Common myeloid progenitor, CD34-positive (primary cell): Measurements from ENCODE around the gene ZCCHC7.

Source experiments
- CTCF ChIA-PET: fragments of 350-600 bp; sonication (Branson Sonifier 250); formaldehyde crosslinking; loops from one replicate; lab custom pipeline; 2021; ENCODE audit warnings: antibody characterized with exemption; lab: Charles Lee
- POLR2A ChIA-PET: fragments of 350-600 bp; sonication (Branson Sonifier 250); formaldehyde crosslinking; loops from one replicate; lab custom pipeline; 2021; ENCODE audit warnings: antibody characterized with exemption; lab: Charles Lee
- DNase-seq, 3 donors: peaks; one replicate each; pipeline versions ENCODE4 v3.0.0 to v3.0.0-alpha.2; 2013
- H3K27ac ChIP-seq, 2 experiments: 1 replicate in 1 of 2; 2 replicates in 1 of 2; pipeline ENCODE4 v1.7.0; 2013; ENCODE audit warnings: inconsistent platforms in 2 of 2, low read length in 2 of 2, mild to moderate bottlenecking in 2 of 2, low read depth in 1 of 2, moderate library complexity in 1 of 2; ENCODE audit not compliant: severe bottlenecking in 2 of 2, insufficient read depth in 1 of 2, poor library complexity in 1 of 2
- H3K27me3 ChIP-seq, 5 experiments: replicated peaks in 2 of 5; 1 replicate in 3 of 5; 2 replicates in 2 of 5; pipeline versions ENCODE4 v1.6.1 to v1.7.0; 2013; ENCODE audit warnings: low read length in 4 of 5, mild to moderate bottlenecking in 2 of 5, moderate library complexity in 2 of 5, inconsistent platforms in 1 of 5; ENCODE audit not compliant: insufficient read depth in 5 of 5, control insufficient read depth in 4 of 5
- H3K36me3 ChIP-seq, 4 experiments: 1 replicate in 2 of 4; 2 replicates in 2 of 4; pipeline versions ENCODE4 v1.6.1 to v1.7.0; 2013; ENCODE audit warnings: low read length in 3 of 4, control low read depth in 1 of 4, mild to moderate bottlenecking in 1 of 4; ENCODE audit not compliant: control insufficient read depth in 4 of 4, insufficient read depth in 4 of 4
- H3K4me1 ChIP-seq, 4 experiments: 1 replicate in 3 of 4; 2 replicates in 1 of 4; pipeline versions ENCODE4 v1.6.1 to v1.7.1; 2013; ENCODE audit warnings: low read length in 3 of 4, mild to moderate bottlenecking in 3 of 4, control low read depth in 1 of 4, inconsistent platforms in 1 of 4, moderate library complexity in 1 of 4; ENCODE audit not compliant: control insufficient read depth in 4 of 4, insufficient read depth in 4 of 4; ENCODE audit errors: control extremely low read depth in 1 of 4
- H3K4me3 ChIP-seq, 7 experiments: 1 replicate in 4 of 7; 2 replicates in 3 of 7; pipeline versions ENCODE4 v1.5.1 to v1.7.0; 2013; ENCODE audit warnings: mild to moderate bottlenecking in 7 of 7, low read length in 6 of 7, moderate library complexity in 6 of 7, inconsistent platforms in 2 of 7, low read depth in 2 of 7, control low read depth in 1 of 7; ENCODE audit not compliant: insufficient read depth in 4 of 7, control insufficient read depth in 1 of 7; ENCODE audit errors: extremely low read depth in 1 of 7
- H3K9me3 ChIP-seq, 5 experiments: 1 replicate in 4 of 5; 2 replicates in 1 of 5; pipeline versions ENCODE4 v1.6.1 to v1.7.1; 2013; ENCODE audit warnings: low read length in 4 of 5, mild to moderate bottlenecking in 2 of 5, inconsistent platforms in 1 of 5, low read depth in 1 of 5, moderate library complexity in 1 of 5; ENCODE audit not compliant: control insufficient read depth in 4 of 5, insufficient read depth in 2 of 5; ENCODE audit errors: control extremely low read depth in 1 of 5
- WGBS: methylation state at CpG from one replicate; pipeline ENCODE4 v1.1.5; 2013; ENCODE audit not compliant: insufficient coverage; 5-methylcytosine and 5-hydroxymethylcytosine counted together

ZCCHC7 gene

GRCh38 chr9:37337301-37337890 is 217.0 kb downstream of the ZCCHC7 start:
- POLR2A ChIA-PET: no interaction called here
- peak in 1 of 3 donors; percentile 39 for DNase-seq
- peaks cover 0 to 1% (median 0%) of the 10 kb centered on the region in 4 experiments for H3K36me3 ChIP-seq
- WGBS: 100% methylated on average over 1 of the region's 7 CpGs
- no peak overlapping the region for H3K4me3 ChIP-seq
- H3K27ac ChIP-seq: no peak overlapping the region
- peaks cover 0 to 21% (median 3%) of the 10 kb centered on the region in 4 experiments for H3K4me1 ChIP-seq
- no peaks in the 10 kb centered on the region for H3K27me3 ChIP-seq
- CTCF ChIA-PET: interaction anchor here (1.3 to 1.6 kb wide), 2 partner anchors 12 to 71 kb away, joined by 4 to 5 read pairs; no protein-coding TSS in a partner anchor
- H3K9me3 ChIP-seq: no peaks in the 10 kb centered on the region

- Histone ChIP-seq H3K36me3 (peaks cover 0 to 2% (median 0%) of the 10 kb centered on the region in 4 experiments), H3K9me3 (no peaks in the 10 kb centered on the region), H3K27ac (no peak overlapping the region), H3K27me3 (no peaks in the 10 kb centered on the region), H3K4me3 (no peak overlapping the region), H3K4me1 (peaks cover 0 to 21% (median 3%) of the 10 kb centered on the region in 4 experiments)
- ChIA-PET POLR2A (no interaction called here), CTCF (interaction anchor here (1.6 kb wide), 1 partner anchor 70 kb away, joined by 5 read pairs; no protein-coding TSS in a partner anchor)
- DNase-seq: no peak
- WGBS: 20% methylated on average over 1 of the region's 4 CpGs
These were observed 217.8 kb downstream of the ZCCHC7 start for GRCh38 chr9:37338218-37338617.

- no peak for DNase-seq
- no peaks in the 10 kb centered on the region for H3K27me3 ChIP-seq
- H3K4me1 ChIP-seq: peaks cover 0 to 21% (median 3%) of the 10 kb centered on the region in 4 experiments
- no peak overlapping the region for H3K4me3 ChIP-seq
- H3K36me3 ChIP-seq: peaks cover 0 to 3% (median 1%) of the 10 kb centered on the region in 4 experiments
- H3K27ac ChIP-seq: no peak overlapping the region
- ChIA-PET POLR2A (no interaction called here), CTCF (no interaction called here)
- WGBS: 100% methylated on average over 4 of the region's 4 CpGs
- no peaks in the 10 kb centered on the region for H3K9me3 ChIP-seq
These were observed 219.5 kb downstream of the ZCCHC7 start for GRCh38 chr9:37339923-37340322.

DNA sequence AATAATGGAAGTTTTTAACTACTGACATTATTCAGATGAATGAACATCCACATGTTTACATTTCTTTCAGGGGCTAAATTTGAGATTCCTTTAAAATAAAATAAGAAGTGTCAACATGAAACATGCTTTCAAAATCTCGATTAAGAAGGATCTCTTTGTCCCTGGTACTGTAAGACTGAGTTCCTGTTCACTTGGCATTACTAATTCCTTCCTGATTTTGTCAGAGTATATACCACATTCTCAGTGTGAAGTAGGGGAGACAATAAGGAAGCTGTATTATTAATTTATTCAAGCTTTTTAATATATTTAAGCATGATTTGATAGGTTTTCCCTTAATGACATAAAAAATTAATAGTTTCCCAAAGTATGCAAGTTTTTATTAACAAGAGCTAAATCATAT is 220.6 kb downstream of the ZCCHC7 start:
- Histone ChIP-seq H3K4me1 (peaks cover 0 to 19% (median 3%) of the 10 kb centered on the region in 4 experiments), H3K27me3 (no peaks in the 10 kb centered on the region), H3K4me3 (no peak overlapping the region), H3K27ac (no peak overlapping the region), H3K9me3 (no peaks in the 10 kb centered on the region), H3K36me3 (peaks cover 0 to 3% (median 1%) of the 10 kb centered on the region in 4 experiments)
- ChIA-PET POLR2A (interaction anchor here (0.8 kb wide), 1 partner anchor 23 kb away, joined by 3 read pairs; no protein-coding TSS in a partner anchor), CTCF (interaction anchor here (0.8 to 1.7 kb wide), 2 partner anchors 11 to 149 kb away, joined by 3 to 4 read pairs; no protein-coding TSS in a partner anchor)
- DNase-seq: peak in 2 of 3 donors; percentile 31 to 50
- no CpG with 5 or more reads among the region's 1 CpG for WGBS

GRCh38 chr9:37341704-37342103 is 221.3 kb downstream of the ZCCHC7 start:
- Histone ChIP-seq H3K27ac (no peak overlapping the region), H3K36me3 (peaks cover 0 to 3% (median 1%) of the 10 kb centered on the region in 4 experiments), H3K9me3 (no peaks in the 10 kb centered on the region), H3K4me1 (peaks cover 0 to 15% (median 3%) of the 10 kb centered on the region in 4 experiments), H3K4me3 (no peak overlapping the region), H3K27me3 (no peaks in the 10 kb centered on the region)
- no peak for DNase-seq
- ChIA-PET POLR2A (interaction anchor here (0.8 kb wide), 1 partner anchor 22 kb away, joined by 3 read pairs; no protein-coding TSS in a partner anchor), CTCF (interaction anchor here (0.8 to 1.7 kb wide), 2 partner anchors 11 to 150 kb away, joined by 3 to 4 read pairs; no protein-coding TSS in a partner anchor)
- WGBS: 100% methylated on average over 2 of the region's 2 CpGs

GRCh38 chr9:37342493-37342892 is 222.1 kb downstream of the ZCCHC7 start:
- Histone ChIP-seq H3K4me1 (peaks cover 0 to 15% (median 3%) of the 10 kb centered on the region in 4 experiments), H3K27me3 (no peaks in the 10 kb centered on the region), H3K36me3 (peaks cover 0 to 3% (median 1%) of the 10 kb centered on the region in 4 experiments), H3K27ac (no peak overlapping the region), H3K9me3 (no peaks in the 10 kb centered on the region), H3K4me3 (no peak overlapping the region)
- 100% methylated on average over 1 of the region's 2 CpGs for WGBS
- DNase-seq: no peak
- ChIA-PET CTCF (no interaction called here), POLR2A (no interaction called here)

GRCh38 chr9:37342895-37343294 is 222.5 kb downstream of the ZCCHC7 start:
- peaks cover 0 to 3% (median 1%) of the 10 kb centered on the region in 4 experiments for H3K36me3 ChIP-seq
- no peak overlapping the region for H3K4me3 ChIP-seq
- H3K27me3 ChIP-seq: no peaks in the 10 kb centered on the region
- no CpG with 5 or more reads among the region's 5 CpGs for WGBS
- H3K9me3 ChIP-seq: no peaks in the 10 kb centered on the region
- CTCF ChIA-PET: no interaction called here
- DNase-seq: peak in 1 of 3 donors; percentile 3
- H3K27ac ChIP-seq: no peak overlapping the region
- POLR2A ChIA-PET: no interaction called here
- H3K4me1 ChIP-seq: peaks cover 0 to 15% (median 3%) of the 10 kb centered on the region in 4 experiments
